Stromal cell of bone marrow (primary cell): ENCODE data around the gene LCN12.

Source experiments
- DNase-seq: peaks from one replicate; pipeline ENCODE4 v3.0.0-alpha.2; 2012; ENCODE audit warnings: low read depth

The LCN12 gene

GRCh38 chr9:136945333-136946227, 6.5 kb upstream of the LCN12 start:
- DNase-seq = no peak

- no peak for DNase-seq
These were observed 5.6 kb upstream of the LCN12 start for GRCh38 chr9:136946228-136947027.

DNA sequence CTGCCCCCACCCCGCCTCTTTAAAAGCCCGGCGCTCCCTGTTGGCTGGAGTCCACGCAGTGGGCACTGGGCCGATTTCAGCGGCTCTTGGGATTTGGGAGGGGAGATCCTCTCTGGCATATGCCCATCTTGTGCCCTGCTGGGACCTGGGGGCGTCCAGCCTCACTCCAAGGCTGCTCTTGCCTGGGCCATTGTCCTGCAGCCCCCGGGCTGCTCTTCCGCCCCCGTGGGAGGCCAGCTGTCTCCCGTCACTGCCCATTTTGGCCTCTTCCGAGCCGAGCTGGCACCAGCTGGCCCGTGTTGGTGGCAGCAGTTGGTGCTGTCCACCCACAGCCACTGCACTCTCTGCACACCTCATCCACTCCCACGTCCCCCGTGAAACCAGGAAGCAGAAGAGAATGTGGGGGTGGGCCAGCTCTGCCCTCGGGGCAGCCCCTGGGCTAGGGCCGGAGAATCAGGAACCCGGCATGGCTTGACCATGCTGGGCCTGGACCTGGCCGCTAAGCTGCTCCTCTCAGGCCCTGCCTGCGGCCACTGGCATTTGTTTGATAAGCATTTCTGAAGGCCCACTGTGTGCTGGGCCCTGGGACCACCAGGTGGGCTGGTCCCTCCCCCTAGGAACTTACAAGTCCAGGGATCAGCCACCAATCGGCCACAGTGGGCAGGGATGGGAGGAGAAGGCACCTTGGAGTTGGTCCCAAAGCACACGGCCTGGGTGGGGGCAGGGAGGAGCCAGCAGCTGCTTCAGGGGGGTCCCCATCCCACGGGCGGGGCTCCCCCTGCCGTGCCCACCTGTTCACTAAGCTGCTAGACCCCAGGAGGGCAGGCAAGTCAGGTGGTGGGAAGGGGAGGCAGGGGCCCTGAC, 4.8 kb upstream of the LCN12 start:
- DNase-seq = no peak

GRCh38 chr9:136947955-136948510, 4.0 kb upstream of the LCN12 start:
- DNase-seq = peak; percentile 9

DNA sequence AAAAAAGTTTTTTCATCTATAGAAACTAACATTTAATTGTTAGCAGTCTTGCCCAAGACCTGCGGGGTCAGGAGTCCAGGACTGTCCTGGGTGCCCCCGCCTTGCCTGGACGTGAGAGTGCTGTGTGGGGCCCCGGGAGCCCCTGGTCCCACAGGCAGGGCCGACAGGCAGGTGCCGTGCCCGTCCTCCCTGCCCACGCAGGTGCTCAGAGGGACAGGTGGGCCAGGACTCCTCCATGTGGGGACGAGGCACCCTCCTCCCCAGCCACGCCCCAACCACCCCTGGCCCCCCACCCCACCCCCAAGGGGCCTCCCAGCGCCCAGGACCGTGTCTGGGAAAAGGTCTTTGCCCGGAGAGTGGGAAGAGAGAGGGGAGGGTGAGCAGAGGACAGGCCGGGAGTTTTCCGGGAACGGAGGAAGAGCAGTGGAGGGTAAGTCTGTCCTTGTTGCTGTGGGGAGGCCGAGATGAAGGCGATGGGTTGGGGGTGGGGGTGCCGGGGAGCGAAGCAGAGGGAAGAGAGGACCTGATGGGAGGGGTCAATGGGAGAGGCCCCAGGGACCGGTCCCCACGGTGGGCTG, 2.7 kb upstream of the LCN12 start:
- DNase-seq = no peak

DNA sequence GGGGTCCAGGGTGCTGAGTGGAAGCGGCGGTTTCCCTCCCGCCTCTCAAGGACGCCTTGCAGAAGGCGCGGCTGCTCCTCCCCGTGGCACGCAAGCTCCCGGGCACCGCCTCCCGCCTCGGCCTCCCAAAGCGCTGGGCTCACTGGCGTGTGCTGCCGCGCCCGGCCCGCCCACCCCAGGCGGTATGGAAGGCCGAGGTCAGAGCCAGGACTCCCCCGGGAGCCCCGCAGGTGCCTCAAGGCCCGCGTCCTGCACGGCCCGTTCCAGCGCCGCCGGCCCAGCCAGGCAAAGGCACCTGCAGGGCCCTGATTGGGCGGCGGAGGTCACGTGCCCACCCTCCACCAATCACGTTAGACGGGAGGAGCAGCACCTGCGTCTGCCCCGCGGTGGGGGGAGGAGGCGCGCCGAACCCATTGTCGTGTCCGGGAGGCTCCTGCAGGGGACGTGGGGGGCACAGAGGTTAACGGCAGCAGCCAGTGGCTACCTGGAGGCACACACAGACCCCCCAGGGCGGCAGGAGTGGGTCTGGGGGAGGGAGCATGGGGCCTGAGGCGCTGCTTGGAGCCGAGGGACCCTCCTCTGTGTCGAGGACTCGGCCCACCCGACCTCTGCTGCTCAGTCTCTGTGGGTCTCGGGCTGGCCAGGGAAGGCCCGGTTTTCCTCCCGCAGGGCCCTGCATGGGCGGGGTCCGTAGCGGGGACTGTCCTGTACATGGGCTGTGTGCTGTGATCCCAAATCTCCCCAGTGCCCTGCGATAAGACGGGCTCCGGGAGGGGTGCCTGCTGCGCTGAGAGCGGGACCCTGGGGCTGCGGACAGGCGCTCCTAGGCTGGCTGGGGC, 2.0 kb upstream of the LCN12 start:
- peak; percentile 54 for DNase-seq

- DNase-seq = no peak
These were observed 1.3 kb upstream of the LCN12 start for GRCh38 chr9:136950656-136951276.

DNA sequence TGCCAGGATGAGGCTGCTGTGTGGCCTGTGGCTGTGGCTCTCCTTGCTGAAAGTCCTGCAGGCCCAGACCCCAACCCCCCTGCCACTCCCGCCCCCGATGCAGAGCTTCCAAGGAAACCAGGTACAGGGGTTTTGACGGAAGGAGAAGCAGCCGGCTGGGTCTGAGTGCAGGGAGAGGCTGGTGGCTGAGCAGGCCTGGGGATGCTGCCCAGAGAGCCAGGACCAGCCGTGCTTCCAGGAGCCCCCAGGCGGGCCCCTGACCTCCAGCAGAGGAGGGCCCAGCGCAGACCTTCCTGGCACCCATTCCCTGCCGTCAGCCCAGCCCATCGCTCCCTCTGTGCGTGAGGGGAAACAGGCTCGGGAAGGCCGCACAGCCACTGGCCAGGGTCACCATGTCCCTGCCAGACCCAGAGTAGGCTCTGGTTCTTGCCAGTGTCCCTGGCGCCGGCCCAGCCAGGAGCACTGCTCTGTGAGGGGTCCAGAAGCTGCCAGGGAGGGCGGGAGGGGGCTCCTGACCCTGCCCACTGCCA, 313 bp downstream of the LCN12 start:
- DNase-seq = no peak

DNA sequence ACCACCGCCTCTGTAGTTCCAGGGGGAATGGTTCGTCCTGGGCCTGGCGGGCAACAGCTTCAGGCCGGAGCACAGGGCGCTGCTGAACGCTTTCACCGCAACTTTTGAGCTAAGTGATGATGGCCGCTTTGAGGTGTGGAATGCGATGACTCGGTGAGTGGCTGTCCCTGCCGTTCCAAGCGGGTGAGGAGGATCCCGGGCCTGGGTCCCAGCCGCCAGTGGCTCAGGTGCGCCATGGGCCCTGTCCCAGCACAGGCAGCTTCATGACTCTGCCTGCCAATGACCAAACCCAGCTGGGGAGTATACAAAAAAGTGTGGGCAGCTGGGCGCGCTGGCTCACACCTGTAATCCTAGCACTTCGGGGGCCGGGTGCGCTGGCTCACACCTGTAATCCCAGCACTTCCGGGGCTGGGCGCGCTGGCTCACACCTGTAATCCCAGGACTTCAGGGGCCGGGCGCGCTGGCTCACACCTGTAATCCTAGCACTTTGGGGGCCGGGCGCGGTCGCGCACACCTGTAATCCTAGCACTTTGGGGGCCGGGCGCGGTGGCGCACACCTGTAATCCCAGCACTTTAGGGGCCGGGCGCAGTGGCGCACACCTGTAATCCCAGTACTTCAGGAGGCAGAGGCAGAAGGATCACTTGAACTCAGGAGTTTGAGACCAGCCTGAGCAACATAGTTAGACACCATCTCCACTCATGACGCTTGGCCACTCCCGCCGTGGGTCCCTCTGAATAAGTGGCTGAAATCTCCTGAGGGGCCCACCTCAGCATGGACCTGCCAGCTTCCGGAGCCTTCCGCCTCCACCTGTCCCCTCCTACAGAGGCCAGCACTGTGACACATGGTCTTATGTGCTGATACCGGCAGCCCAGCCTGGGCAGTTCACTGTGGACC, 1.1 kb downstream of the LCN12 start:
- DNase-seq = no peak

DNA sequence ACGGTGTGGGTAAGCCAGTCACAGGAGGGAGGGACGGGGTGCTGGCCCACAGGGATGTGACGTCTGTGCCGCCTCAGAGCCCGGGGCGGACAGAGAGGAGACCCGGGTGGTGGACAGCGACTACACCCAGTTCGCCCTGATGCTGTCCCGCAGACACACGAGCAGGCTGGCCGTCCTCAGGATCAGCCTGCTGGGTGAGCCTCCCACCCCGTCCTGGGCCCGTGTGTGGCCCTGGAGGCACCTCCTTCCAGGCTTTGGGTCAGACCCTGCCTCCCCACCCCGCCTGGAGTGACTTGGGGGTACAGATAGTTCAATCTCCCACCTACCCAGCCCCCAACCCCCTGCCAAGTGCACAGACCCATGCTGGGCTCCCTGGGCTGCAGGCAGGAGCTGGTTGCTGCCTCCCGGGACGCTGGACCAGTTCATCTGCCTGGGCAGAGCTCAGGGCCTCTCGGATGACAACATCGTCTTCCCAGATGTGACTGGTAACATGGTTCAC, 1.7 kb downstream of the LCN12 start:
- no peak for DNase-seq

GRCh38 chr9:136954270-136955083, 2.4 kb downstream of the LCN12 start:
- DNase-seq = no peak

DNA sequence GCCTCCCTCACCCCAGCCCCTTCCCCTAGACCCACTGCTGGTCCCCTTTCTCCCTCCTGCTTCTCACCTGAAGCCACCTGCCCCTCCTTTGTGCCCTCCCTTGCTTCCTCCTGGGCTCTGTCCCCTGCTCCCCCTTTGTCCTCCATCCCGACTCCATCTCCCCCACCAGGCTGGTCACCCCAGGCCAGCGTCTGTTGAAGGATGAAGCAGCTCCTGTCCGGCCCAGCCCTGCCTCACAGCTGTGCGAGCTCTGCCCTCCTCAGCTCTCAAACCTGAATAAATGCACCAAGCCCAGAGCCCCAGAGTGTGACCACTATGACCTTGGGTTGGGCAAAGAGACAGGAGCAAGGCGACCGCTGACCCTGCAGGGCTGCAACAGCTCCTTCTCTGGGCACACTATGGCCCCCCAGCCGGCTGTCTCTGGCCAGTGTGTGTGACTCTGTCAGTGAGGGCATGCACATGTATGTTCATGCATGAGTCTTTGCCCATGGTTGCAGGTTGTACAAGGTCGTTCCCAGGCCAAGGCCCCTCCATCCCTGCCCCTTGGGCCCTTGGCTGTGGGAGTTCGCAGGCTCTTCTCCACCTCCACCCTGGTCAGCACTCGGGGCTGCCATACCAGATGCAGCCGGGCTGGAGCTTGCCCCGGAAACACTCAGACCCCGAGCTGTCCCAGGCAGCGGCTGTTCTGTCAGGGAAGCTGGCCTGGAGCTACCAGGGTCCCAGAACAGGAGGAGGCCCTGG, 3.3 kb downstream of the LCN12 start:
- DNase-seq = no peak

GRCh38 chr9:136955943-136956335, 3.9 kb downstream of the LCN12 start:
- no peak for DNase-seq

DNA sequence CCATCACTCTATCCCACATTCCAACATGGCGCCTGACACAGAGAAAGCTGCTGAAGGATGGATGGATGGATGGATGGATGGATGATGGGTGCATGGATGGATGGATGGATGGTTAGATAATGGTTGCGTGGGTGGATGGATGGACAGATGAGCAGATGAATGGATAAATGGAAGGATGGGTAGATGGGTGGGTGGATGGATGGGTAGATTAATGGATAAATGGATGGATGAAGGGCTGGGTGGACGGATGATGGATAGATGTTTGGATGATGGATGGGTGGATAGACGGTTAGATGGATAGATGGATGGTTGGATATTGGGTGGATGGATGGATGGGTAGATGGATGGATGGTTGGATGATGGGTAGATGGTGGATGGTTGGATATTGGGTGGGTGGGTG, 4.5 kb downstream of the LCN12 start:
- no peak for DNase-seq

DNA sequence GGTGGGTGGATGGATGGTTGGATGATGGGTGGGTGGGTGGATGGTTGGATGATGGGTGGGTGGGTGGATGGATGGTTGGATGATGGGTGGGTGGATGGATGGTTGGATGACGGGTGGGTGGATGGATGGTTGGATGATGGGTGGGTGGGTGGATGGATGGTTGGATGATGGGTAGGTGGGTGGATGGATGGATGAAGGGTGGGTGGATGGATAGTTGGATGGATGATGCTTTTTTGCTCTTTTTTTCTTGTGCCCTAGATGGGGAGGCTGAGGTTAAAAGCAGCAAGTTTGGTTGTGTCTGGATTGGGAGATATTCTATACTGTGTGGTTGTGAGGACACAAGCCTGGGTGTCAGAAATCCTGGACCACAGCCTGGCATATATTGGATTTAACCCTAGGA, 5.4 kb downstream of the LCN12 start:
- DNase-seq = no peak

DNA sequence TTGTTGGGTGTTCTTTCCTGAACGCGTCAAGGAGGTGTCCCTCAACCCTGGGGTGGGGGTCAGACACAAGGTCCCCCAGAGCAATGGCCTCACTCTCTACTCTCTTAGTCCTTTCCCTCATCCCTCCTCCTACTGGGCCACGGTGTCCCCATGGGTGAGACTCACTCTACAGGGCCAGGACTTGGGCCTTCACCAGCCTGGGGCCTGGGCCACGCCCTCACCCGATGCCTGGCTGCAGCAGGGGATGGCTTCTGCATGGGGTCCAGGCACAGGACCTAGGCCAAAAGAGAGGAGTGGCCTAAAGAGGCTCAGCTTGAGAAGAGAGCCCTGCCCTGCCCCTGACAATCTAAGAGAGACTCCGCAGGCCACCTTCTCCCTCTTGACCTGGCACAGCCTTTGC, 5.8 kb downstream of the LCN12 start:
- no peak for DNase-seq

DNA sequence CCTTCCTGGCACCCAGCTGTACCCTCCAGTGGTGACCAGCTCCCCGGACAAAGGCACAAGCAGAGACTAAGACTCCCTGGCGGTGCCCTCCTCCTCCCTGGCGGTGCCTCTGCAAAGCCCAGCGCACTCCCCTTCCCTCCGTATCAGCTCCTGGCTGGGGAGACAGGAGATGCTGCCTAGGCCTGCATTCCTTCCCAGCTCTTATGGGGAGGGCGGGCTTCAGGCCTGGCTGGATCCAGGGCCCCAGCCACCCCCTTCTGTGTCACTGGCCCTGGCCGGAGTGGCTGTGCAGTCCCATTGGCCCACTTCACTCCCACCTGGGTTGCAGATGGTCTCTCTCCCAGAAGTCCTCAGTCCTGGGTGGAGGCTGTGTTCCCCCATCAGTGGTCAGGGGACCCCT, 6.4 kb downstream of the LCN12 start:
- DNase-seq = no peak
